ENCODE results near the gene TIGAR.

DNA sequence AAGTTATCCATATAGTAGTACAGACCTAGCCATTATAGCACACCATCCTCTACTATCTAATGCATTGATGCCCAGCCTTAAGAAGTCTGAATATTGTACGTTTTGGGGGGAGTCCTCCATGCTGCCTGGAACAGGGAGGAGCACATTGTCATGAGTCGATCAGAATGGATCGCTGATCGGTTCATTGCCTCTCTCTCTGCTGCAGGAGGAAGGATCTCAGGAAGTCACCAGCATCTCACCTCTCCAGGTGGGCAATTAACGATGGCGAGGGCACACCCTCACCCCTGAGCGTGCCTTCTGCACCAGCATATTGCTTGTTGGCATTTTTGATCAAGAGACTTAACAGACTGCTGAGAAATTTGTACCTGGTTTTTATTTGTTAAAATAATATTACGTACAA is 35.9 kb upstream of the TIGAR start:
- TF ChIP-seq, protein P1, sequence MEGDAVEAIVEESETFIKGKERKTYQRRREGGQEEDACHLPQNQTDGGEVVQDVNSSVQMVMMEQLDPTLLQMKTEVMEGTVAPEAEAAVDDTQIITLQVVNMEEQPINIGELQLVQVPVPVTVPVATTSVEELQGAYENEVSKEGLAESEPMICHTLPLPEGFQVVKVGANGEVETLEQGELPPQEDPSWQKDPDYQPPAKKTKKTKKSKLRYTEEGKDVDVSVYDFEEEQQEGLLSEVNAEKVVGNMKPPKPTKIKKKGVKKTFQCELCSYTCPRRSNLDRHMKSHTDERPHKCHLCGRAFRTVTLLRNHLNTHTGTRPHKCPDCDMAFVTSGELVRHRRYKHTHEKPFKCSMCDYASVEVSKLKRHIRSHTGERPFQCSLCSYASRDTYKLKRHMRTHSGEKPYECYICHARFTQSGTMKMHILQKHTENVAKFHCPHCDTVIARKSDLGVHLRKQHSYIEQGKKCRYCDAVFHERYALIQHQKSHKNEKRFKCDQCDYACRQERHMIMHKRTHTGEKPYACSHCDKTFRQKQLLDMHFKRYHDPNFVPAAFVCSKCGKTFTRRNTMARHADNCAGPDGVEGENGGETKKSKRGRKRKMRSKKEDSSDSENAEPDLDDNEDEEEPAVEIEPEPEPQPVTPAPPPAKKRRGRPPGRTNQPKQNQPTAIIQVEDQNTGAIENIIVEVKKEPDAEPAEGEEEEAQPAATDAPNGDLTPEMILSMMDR (IDR thresholded peaks at IDR 0.05; ENCODE audit: insufficient read depth, low read length, poor library complexity, severe bottlenecking): no peak
- no peak for TF ChIP-seq EZH2phosphoT487 (conservative IDR thresholded peaks at IDR 0.05; ENCODE audit: low read length)
